GM18505 (cell line): ENCODE measurements around the gene COL5A1.

Experiments
- ATAC-seq: cut with Tn5 transposase; IDR thresholded peaks from one replicate; pipeline ENCODE4 v1.9.1; 2021; ENCODE audit not compliant: unreplicated experiment
- POLR2A ChIP-seq: IDR thresholded peaks from 4 replicates; pipeline ENCODE4 v1.6.1; 2011; ENCODE audit warnings: borderline replicate concordance; ENCODE audit not compliant: insufficient read depth, insufficient read length; ENCODE audit errors: extremely low read depth

Gene COL5A1

DNA sequence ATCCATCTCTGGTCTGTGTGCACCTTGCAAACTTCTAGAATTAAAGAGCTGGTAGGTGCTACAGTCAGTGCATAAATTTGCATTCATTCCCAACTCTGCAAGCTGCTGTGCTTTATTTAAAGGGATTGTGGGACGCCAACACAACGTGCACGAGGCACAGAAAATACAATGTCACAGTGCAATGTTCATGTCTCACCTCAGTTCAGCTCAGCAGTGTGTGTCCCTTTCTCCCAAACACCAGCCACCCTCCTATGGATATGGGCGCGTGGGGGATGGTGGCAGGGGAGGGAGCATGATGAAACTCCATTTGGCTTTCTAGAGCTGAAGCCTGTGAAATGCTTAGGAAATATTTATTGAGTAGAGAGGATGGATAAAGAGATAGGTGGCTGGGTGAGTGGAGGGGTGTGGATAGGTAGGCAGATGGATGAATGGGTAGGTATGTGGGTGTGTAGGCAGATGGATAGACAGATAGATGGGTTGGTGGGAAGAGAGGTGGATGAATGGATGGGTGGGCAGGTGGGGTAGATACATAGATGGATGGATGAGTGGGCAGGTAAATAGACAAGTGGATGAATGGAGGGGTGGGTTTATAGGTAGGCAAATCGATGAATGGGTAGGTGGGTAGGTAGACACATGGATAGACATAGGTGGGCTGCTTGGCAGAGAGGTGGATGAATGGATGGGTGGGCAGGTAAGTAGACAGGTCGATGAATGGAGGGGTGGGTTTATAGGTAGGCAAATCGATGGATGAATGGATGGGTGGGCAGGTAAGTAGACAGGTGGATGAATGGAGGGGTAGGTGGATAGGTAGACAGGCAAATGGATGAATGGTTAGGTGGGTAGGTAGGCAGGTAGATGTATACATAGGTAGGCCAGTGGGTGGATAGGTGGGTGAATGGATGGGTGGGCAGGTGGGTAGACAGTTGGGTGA, 146.3 kb downstream of the COL5A1 start:
- no peak for ATAC-seq
- no peak for TF ChIP-seq POLR2A

DNA sequence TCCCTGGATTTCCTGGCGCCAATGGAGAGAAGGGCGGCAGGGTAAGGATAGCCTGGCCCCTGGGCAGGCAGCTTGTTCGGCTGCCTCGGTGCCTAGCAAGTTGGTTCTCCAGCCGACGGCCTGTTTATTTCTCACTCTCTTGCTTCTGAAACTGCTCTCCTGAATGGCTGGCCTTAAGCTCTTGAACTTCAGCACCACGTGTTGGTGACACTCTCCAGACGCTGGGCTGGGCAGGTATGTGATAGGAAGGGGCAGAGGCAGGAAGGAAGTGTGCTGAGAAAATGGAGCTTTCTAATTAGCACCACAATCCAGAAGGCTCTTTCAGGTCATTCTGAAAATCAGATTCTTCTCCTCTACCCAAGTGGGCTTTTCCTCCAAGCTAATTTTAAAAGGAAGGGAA, 147.6 kb downstream of the COL5A1 start:
- ATAC-seq: no peak

DNA sequence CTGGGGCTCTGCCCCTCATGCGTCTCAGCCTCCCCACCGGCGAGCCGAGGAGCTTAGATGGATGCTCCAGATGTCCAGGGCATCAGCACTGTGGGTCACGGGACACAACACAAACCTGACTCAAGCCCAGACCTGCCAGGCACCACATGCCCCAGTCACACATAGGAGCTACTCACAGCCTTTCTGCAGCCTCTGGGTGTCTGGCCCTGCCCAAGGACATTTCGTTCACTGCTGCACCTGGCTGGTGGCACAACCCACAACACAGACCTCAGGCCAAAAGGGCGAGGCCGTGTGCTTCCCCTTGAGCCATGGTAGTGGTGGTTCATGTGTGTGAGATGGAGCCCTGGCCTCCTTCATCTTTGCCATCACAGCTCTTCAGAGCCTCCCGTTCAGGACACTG, 149.4 kb downstream of the COL5A1 start:
- TF ChIP-seq POLR2A: no peak
- no peak for ATAC-seq

More for the DNA sequence above, 147.6 kb downstream of the COL5A1 start:
- TF ChIP-seq POLR2A: no peak

DNA sequence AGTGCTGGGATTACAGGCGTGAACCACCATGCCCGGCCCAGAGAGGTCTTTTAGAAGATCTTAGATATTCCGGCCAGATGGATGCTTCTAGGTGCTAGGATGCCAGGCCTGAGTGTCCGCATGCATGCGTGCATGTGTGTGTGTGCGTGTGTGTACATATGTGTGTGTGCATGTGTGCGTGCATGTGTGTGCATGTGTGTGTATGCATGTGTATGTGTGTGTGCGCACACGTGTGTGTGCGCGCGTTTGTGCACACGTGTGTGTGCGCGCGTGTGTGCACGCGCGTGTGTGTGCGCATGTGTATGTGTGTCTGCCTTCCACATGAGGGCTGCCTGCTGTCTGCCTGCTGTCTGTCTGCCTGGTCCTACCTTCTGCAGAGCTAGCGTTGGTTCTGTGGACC, 151.0 kb downstream of the COL5A1 start:
- ATAC-seq: no peak
- no peak for TF ChIP-seq POLR2A

DNA sequence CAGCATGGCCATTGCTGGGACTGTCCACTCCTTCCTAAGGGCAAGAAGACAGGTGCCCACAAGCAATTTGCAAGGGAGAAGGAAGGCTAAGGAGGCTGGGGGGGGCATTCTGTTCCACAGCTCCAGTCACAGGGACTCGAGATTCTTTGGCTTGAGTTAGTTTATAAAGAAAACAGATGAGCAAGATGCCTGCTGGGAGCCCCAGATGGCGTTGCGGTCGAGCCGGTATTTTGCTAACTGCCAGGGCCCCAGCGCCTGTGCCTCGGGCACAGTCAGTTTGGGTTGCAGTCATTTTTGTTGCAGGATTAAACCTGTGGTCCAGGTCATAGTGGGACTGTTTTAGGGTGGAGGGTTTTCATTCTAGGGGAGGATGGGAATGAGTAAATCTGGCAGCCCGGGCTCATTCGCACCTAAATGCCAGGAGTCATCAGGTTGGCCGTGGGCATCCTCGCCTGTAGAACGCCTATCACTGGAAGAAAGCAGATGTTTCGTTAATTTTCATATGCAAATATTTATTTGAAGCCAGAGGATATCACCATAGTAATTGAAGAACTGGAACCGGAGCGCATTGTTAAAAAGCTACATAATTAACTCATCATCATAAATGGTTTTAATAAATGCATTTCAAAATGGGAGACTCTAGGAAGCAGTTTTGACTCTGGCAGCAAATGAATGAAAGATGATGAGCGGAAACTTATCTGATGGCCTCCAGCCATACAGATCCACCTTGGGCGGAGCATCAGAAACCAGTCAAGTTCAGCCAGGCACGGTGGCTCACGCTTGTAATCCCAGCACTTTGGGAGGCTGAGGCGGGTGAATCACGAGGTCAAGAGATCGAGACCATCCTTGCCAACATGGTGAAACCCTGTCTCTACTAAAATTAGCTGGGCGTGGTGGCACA, 151.9 kb downstream of the COL5A1 start:
- no peak for ATAC-seq
- TF ChIP-seq POLR2A: no peak

DNA sequence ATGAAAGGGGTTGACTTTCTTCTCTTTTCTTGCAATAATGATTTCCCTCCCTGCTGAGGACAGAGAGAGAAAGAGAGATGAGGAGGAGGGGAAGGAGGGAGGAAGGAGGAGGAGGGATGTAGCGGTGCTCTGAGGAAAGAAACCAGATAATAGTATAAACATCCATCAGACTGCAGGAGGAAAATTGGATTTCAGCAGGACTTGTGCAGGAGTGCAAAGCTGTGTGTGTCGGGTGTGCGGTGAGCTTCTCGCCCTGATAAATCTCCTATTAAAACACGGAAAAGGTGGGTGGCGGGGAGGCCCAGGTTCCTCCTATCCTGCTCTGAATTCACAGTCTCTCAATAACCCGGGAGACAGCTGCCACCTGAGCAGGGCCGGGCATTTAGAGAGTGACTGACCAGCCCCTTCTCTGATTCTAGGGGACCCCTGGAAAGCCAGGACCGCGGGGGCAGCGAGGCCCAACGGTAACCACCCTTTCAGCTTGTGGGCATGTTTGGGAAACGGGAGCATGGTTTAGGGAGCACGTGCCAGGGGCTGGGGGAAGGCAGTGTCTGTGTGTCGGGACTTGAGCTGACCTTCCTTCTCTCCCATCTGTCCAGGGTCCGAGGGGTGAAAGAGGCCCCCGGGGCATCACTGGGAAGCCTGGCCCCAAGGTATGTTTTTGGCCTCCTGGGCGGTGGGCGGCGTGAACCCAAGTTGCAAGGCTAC, 153.2 kb downstream of the COL5A1 start:
- ATAC-seq: no peak
- no peak for TF ChIP-seq POLR2A

DNA sequence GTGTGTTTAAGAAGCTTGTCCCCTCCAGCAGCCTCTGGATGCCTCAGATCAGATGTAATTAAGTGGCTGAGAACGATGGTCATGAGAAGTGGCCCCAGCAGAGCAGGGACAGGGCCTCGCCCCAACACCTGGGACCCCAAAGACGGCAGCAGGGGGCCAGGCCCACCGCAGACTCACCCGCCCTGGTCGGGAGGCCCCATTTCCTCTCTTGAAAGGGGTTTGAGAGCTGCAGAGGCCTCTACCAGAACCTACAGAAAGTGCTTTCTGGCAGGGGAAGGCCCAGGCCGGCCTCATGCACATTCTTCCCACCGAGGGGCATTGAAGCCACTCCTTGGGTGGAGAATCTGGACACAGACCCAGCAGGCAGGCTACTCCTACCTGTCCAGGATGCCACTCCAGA, 153.8 kb downstream of the COL5A1 start:
- TF ChIP-seq POLR2A: no peak
- ATAC-seq: no peak

DNA sequence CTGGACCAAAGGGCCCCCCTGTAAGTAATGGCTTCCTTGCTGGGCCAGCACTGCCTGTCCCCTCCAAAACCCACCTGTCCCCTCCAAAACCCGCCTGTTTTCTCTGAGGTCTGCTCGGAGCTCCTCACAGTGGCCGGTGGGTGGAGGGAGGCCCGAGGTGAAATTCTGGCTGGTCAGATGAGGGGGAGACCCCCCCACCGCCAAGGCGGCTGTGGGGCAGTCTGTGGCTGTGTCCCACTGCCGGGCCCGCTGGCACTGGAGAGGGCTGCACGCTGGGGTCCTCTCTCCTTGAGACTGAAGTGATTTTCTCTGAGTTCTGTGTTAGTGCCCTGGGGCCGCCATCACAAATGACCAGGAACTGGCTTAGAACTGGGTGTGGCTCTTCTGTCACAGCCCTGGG, 155.3 kb downstream of the COL5A1 start:
- no peak for ATAC-seq
- no peak for TF ChIP-seq POLR2A

DNA sequence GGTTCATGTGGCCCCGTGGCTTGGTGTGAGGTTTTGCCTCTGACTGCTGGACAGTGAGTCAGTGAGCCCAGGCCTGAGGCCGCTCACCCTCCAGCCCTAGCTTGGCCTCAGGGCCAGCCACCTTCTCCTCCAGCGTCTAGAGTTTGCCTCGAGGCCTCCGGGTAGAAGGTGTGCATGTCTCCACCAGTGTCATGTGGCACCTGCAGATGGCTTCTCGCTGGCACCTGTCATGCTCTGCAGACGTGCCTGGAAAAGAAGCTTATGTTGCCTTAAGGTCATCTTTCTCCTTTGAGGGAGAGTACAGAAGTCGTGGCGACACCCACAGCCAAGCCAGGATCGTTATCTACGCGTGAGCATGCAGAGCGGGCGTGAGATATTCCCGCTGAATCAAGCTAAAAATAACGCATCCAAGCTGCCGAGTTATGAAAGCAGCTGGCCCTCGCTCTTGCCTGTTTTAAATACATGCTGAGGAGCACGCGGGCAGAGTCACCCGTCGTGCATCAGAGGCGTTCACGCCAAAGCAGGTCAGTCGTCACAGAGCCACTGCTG, 159.3 kb downstream of the COL5A1 start:
- ATAC-seq: no peak
- TF ChIP-seq POLR2A: no peak

DNA sequence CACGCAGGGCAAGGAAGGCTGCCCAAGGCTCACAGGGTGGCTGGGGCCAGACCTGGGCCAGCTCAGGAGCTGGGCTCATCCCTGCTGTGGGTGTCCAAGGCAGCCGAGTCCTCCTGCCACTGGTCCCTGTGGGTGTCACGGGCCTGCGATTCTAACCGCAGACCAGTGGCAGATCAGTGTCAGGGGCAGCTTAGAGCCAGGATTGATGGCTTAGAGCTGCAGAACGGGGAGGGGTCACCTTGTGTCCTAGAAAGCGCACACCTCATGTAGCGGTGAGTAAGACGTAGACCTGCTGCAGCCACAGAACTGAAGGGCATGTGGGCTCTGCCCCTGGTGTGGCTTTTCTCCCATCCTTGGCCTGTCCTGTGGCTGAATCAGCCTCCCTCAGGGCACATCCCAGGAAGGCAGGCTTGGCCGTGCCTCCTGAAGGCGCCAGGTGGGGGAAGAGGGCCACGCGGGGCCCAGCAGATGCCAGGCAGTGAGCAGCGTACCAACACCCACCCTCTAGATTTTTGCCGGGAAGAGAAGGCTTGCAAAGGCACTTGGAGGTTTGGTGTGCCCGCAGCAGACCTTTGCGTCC, 160.7 kb downstream of the COL5A1 start:
- no peak for ATAC-seq

DNA sequence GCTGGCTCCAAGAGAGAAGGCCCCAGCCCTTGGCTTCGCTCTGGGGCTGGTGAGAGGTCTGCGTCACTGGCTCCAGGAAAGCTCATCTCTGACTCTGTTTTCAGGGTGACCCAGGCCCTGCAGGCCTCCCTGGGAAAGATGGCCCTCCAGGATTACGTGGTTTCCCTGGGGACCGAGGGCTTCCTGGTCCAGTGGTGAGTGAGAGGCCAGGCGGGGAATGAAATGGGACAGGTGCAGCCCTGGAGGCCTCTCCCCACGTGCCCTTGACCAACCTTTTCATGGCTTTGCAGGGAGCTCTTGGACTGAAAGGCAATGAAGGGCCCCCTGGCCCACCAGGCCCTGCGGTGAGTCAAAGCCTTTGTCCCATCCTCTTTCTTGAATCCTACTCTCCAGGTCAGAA, 163.3 kb downstream of the COL5A1 start:
- no peak for TF ChIP-seq POLR2A

More for the DNA sequence above, 160.7 kb downstream of the COL5A1 start:
- no peak for TF ChIP-seq POLR2A

DNA sequence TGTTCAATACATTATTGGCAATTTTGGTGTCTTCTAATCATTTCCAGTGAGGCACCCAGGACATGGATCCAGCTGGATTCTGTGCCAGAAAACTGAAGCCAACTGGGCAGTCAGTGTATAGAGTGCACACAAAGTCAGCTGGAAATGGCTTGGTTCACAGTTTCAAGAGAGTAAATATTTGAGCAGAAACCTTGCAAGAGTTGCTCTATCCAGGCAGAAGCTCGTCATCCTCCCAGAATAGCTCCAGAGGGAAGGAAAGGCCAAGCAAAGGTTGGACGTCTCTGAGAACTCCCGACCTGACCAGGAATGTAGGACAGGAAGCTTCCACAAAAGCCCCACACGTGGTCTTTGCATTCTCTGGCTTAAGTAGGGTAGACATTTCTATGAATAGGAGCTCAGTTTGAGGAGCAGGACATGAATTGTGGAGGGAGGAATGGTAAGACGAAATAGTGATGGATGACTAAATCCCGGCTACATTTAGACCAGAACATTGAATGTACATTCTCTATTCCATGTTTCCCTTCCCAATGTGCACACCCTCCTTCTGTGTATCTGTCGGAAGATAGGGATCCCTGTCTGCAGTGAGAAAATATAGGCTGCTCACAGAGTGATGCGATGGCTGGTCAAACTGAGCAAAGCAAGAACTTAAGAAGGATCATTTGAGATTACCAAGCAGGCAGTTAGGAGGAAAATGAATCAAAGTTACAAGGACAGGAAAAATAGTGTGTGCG, 166.3 kb downstream of the COL5A1 start:
- ATAC-seq: no peak
- TF ChIP-seq POLR2A: no peak

More for the DNA sequence above, 163.3 kb downstream of the COL5A1 start:
- no peak for ATAC-seq
